ENCODE measurements around the gene USP2.
"Not testable (repeated sequence)": the region's sequence is repeated elsewhere in the genome, so short reads cannot be mapped to it uniquely, and the experiment has no call there.

USP2 gene

DNA sequence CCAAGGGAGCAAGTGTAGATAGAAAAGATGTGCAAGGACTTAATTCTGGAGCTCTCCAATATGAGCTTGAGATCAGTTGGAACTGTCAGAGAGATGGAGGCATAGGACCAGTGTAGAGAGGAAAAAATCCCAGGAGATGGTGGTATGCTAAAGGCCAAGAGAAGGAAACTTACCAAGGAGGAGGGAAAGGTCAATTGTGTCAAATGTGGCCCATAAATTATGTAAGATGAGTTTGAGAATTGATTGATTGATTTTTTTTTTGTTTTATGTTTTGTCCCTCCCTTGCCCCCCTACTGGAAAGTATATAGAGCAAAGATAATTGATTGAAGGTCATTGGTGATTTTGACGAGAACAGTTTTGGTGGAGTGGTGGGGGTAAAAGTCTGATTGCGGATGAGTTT, 2.8 kb upstream of the USP2 start:
- TF ChIP-seq, protein P1, sequence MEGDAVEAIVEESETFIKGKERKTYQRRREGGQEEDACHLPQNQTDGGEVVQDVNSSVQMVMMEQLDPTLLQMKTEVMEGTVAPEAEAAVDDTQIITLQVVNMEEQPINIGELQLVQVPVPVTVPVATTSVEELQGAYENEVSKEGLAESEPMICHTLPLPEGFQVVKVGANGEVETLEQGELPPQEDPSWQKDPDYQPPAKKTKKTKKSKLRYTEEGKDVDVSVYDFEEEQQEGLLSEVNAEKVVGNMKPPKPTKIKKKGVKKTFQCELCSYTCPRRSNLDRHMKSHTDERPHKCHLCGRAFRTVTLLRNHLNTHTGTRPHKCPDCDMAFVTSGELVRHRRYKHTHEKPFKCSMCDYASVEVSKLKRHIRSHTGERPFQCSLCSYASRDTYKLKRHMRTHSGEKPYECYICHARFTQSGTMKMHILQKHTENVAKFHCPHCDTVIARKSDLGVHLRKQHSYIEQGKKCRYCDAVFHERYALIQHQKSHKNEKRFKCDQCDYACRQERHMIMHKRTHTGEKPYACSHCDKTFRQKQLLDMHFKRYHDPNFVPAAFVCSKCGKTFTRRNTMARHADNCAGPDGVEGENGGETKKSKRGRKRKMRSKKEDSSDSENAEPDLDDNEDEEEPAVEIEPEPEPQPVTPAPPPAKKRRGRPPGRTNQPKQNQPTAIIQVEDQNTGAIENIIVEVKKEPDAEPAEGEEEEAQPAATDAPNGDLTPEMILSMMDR (IDR thresholded peaks at IDR 0.05; ENCODE audit: insufficient read depth, low read length, missing control alignments) = no peak
- DNase-seq (ENCODE audit: low read depth, low spot score) = no peak
- CTCF ChIA-PET = interaction anchor here (2.7 to 21.7 kb wide), 6 partner anchors 13 to 91 kb away, joined by 12 to 425 read pairs (median 114); partner anchors contain the start of genes C1QTNF5 and MFRP
- no peak overlapping the region for H3K4me3 ChIP-seq (ENCODE audit: low read depth, low read length)
- POLR2A ChIA-PET = no interaction called here

DNA sequence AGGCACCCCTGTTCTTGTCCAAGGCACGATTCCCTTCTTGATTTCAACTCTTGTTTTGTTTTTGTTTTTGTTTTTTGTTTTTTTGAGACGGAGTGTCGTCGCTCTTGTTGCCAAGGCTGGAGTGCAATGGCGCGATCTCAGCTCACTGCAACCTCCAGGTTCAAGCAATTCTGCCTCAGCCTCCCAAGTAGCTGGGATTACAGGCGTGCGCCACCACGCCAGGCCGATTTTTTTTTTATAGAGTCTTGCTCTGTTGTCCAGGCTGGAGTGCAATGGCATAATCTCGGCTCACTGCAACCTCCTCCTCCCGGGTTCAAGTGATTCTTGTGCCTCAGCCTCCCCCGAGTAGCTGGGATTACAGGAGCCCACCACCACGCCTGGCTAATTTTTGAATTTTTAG, 1.0 kb upstream of the USP2 start:
- POLR2A ChIA-PET; H3K4me3 ChIP-seq (ENCODE audit: low read depth, low read length); DNase-seq (ENCODE audit: low read depth, low spot score): not testable (repeated sequence)
- CTCF ChIA-PET = interaction anchor here (0.8 to 21.7 kb wide), 15 partner anchors 9 to 342 kb away, joined by 3 to 425 read pairs (median 12); partner anchors contain the start of genes C1QTNF5, MFRP and RNF26

DNA sequence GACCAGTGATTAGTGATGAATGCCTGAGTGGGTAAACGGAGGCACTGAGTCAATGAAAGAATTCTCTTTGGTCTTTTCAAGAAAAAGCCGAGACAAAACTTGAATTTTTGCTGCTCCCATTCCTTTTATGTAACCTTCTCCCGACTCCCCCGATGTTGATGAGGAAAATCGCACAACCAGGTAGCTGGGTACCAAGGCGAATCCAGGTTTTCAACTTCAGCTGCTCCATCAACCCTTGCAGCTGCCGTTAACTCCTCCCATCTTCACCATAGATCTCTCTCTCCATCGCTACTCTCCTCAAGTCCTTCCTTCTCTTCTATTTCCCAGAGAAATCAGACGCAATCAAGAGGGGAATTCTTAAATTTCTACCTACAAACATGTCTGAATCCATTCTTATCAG, 611 bp upstream of the USP2 start:
- ChIA-PET POLR2A (no interaction called here), CTCF (interaction anchor here (0.8 to 21.7 kb wide), 18 partner anchors 10 to 93 kb away, joined by 3 to 425 read pairs (median 10); partner anchors contain the start of genes C1QTNF5, MFRP, RNF26 and THY1)
- TF ChIP-seq, protein P1 (IDR thresholded peaks at IDR 0.05; ENCODE audit: insufficient read depth, low read length, missing control alignments) = no peak
- DNase-seq (ENCODE audit: low read depth, low spot score) = no peak
- peak overlapping the region; percentile 64 for H3K4me3 ChIP-seq (ENCODE audit: low read depth, low read length)

DNA sequence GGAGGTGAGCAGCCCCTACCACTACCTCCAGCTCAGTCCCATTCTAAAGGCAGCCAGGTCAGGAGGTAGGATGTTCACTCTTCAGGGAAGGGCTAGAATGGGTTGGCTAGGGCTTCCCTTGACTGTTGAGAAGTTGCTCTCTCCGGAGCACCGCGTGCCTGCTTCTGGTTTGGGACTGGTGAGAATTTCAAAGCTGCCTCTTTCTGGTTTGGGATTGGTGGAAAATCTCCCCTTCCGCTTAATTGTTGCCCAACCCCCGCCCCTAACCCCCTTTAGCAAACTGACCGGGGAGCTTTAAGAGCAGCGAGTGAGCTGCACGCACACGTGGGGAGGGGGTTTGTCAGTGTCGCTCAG, 686 bp downstream of the USP2 start:
- no peak for DNase-seq (ENCODE audit: low read depth, low spot score)
- H3K4me3 ChIP-seq (ENCODE audit: low read depth, low read length) = peak overlapping the region; percentile 63
- ChIA-PET CTCF (interaction anchor here (0.8 to 21.7 kb wide), 30 partner anchors 10 to 302 kb away, joined by 3 to 425 read pairs (median 6); partner anchors contain the start of genes C1QTNF5, MFRP and THY1), POLR2A (interaction anchor here (0.6 kb wide), 1 partner anchor 37 kb away, joined by 3 read pairs; no protein-coding TSS in a partner anchor)
- TF ChIP-seq, protein P1 (IDR thresholded peaks at IDR 0.05; ENCODE audit: insufficient read depth, low read length, missing control alignments) = no peak

DNA sequence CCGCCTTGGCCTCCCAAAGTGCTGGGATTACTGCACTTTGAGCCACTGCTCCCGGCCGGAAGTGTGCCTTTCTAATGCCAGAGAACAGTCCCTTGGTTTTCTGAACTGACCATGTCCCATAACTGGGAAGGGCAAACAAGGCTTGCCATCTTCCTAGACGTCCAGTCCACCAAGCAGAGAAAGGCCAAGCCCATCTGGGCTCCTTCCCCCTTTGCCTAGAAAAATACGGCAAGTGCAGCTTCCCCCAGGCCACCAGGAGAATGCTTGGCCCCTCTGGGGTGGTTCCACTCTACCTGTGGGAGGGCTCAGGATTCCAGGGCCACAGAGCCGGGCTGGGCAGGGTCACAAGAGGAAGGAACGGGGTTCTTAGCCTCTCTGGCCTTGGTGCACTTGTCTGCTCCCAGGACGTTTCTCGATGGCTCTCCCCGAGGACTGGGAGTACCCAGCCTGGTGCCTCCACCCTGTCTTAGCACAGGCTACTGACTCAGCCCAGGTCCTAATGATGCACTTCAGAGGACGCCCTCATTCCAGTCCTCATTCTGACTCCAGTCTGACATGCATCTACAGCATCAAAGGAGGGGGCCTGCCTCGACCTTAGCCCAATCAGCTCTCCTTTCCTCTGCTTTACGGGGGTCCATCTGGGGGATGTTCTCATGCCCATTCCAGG, 1.2 kb downstream of the USP2 start:
- POLR2A ChIA-PET = interaction anchor here (0.6 kb wide), 1 partner anchor 37 kb away, joined by 3 read pairs; no protein-coding TSS in a partner anchor
- TF ChIP-seq, protein P1 (IDR thresholded peaks at IDR 0.05; ENCODE audit: insufficient read depth, low read length, missing control alignments) = no peak
- no peak overlapping the region for H3K4me3 ChIP-seq (ENCODE audit: low read depth, low read length)
- no peak for DNase-seq (ENCODE audit: low read depth, low spot score)
- CTCF ChIA-PET = interaction anchor here (0.7 to 21.7 kb wide), 22 partner anchors 9 to 302 kb away, joined by 3 to 425 read pairs (median 6); partner anchors contain the start of genes C1QTNF5, MFRP and THY1

DNA sequence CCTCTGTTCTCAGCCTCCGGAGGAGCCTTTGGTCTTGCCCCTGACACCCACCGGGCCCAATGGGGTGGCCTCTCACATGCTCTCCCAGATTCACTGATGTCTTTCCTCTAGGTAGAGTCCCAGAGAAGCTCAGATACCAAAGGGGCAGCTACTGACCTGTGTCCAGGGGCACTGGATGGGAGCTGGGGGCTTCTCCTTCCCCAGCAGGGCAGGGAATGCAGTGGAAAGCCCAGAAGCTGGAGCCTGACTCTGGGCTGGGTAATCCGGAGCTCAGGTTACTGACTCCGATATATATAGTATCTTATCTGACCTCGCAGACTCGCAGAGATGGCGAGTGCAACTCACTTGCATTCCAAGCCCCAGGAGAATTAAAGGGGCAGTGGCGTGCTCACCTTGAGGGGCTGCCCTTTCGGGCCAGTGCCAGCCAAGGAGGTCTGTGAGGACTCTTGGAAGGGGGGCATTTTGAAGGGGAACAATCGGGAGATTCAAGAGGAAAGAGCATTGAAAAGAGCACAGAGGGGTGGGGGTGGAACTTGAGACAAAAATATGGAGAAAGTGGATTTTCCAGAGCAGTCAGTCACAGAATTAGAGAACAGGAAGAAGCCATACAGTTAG, 2.5 kb downstream of the USP2 start:
- no peak overlapping the region for H3K4me3 ChIP-seq (ENCODE audit: low read depth, low read length)
- CTCF ChIA-PET = interaction anchor here (0.7 to 21.7 kb wide), 9 partner anchors 8 to 96 kb away, joined by 3 to 425 read pairs (median 19); partner anchors contain the start of genes C1QTNF5 and MFRP

More for the DNA sequence above, 2.5 kb downstream of the USP2 start:
- POLR2A ChIA-PET = no interaction called here
- TF ChIP-seq, protein P1 (IDR thresholded peaks at IDR 0.05; ENCODE audit: insufficient read depth, low read length, missing control alignments) = no peak
- no peak for DNase-seq (ENCODE audit: low read depth, low spot score)

Measured in AG04449 (cell line).